OCI-LY7 (cell line): Measurements from ENCODE around the gene PDE3B. TPM values are rescaled to one million over a fixed set of nuclear protein-coding genes. Genes with fewer than 3 reads are reported as not detected.

ENCODE experiments used
- BruUV-seq: library from RNA; stranded (reverse); fragments of 400-500 nt; replicated peaks from 2 replicates; lab custom pipeline; 2021; lab: Mats Ljungman, UMichigan
- CTCF ChIA-PET: fragments of 300-600 bp; sonication (Branson Sonifier 250); formaldehyde crosslinking; loops from one replicate; lab custom pipeline; 2022; ENCODE audit warnings: antibody characterized with exemption; ENCODE audit not compliant: unreplicated experiment; lab: Charles Lee
- POLR2A ChIA-PET: fragments of 300-600 bp; sonication (Branson Sonifier 250); formaldehyde crosslinking; loops from one replicate; lab custom pipeline; 2022; ENCODE audit warnings: antibody characterized with exemption; lab: Charles Lee
- DNase-seq: peaks from one replicate; pipeline ENCODE4 v3.0.0-alpha.2; 2015; ENCODE audit warnings: low spot score
- H2AFZ ChIP-seq: fragments of 200-600 bp; sonication (generic), shearing (Covaris generic); 2 replicates; pipeline ENCODE4 v1.6.1; 2014; ENCODE audit warnings: mild to moderate bottlenecking, antibody characterized with exemption, low read length, moderate library complexity
- H3K27ac ChIP-seq: fragments of 200-600 bp; sonication (generic); 2 replicates; pipeline ENCODE4 v1.5.1; 2014; ENCODE audit warnings: mixed run types, low read depth, mild to moderate bottlenecking, moderate library complexity, low read length, inconsistent platforms; ENCODE audit not compliant: poor library complexity, severe bottlenecking
- H3K36me3 ChIP-seq: fragments of 200-600 bp; sonication (generic); 2 replicates; pipeline ENCODE4 v1.6.1; 2014; ENCODE audit warnings: mild to moderate bottlenecking, antibody characterized with exemption, low read length, moderate library complexity, mixed read lengths; ENCODE audit not compliant: insufficient read depth
- H3K4me1 ChIP-seq: fragments of 200-600 bp; sonication (generic); 2 replicates; pipeline ENCODE4 v1.5.1; 2014; ENCODE audit warnings: mild to moderate bottlenecking, low read length; ENCODE audit not compliant: insufficient read depth, poor library complexity, severe bottlenecking
- H3K4me2 ChIP-seq: fragments of 200-600 bp; sonication (generic); 2 replicates; pipeline ENCODE4 v1.6.1; 2014; ENCODE audit warnings: mild to moderate bottlenecking, low read length
- H3K4me3 ChIP-seq: fragments of 200-600 bp; sonication (generic); 2 replicates; pipeline ENCODE4 v1.5.1; 2014; ENCODE audit warnings: mild to moderate bottlenecking, low read depth, low read length; ENCODE audit not compliant: poor library complexity, severe bottlenecking
- H3K79me2 ChIP-seq: fragments of 200-600 bp; sonication (generic); 2 replicates; pipeline ENCODE4 v1.6.1; 2016; ENCODE audit warnings: low read depth, mild to moderate bottlenecking, low read length, moderate library complexity, mixed read lengths; ENCODE audit not compliant: insufficient read depth
- H3K9me2 ChIP-seq: fragments of 200-600 bp; sonication (generic); 2 replicates; pipeline ENCODE4 v1.6.1; 2016; ENCODE audit warnings: mild to moderate bottlenecking, low read length, mixed read lengths; ENCODE audit not compliant: insufficient read depth
- H3K9me3 ChIP-seq: fragments of 200-600 bp; sonication (generic); 2 replicates; pipeline ENCODE4 v1.6.1; 2014; ENCODE audit warnings: mild to moderate bottlenecking, mixed run types, low read length, mixed read lengths
- H4K20me1 ChIP-seq: fragments of 200-600 bp; sonication (generic); 2 replicates; pipeline ENCODE4 v1.6.1; 2014; ENCODE audit warnings: mild to moderate bottlenecking, antibody characterized with exemption, low read length, moderate library complexity, mixed read lengths; ENCODE audit not compliant: insufficient read depth
- CTCF ChIP-seq: fragments of 200-600 bp; sonication (generic); conservative IDR thresholded peaks from 2 replicates; pipeline ENCODE4 v1.5.1; 2014; ENCODE audit warnings: mild to moderate bottlenecking, antibody characterized with exemption, low read length, moderate library complexity, mixed read lengths
- EZH2phosphoT487 ChIP-seq: fragments of 200-600 bp; sonication (generic); IDR thresholded peaks from 2 replicates; pipeline ENCODE4 v1.6.1; 2018; ENCODE audit warnings: low read depth, borderline replicate concordance, mild to moderate bottlenecking, mixed run types, antibody characterized with exemption, low read length, moderate library complexity, mixed read lengths
- intact Hi-C: fragments of 100-400 bp; cut with micrococcal nuclease; formaldehyde crosslinking; loops from one replicate; pipeline ENCODE4 v1.10.0; 2022; ENCODE audit not compliant: unreplicated experiment
- total RNA-seq, 2 experiments: library from RNA; depleted of rRNA in 1 of 2; stranded (reverse); fragments of >200 nt in 1 of 2; shearing (Covaris generic) in 1 of 2; gene quantifications; 2 replicates each; pipeline ENCODE4 v1.2.3, GENCODE V29; 2014 to 2022

The PDE3B gene
- total RNA-seq, 2 experiments from 2014 or later, result not detected

- H2AFZ ChIP-seq, result no peak overlapping the region
- no peaks in the 10 kb centered on the region for H3K4me1 ChIP-seq
- intact Hi-C loops, result no loop called here
- H3K36me3 ChIP-seq, result no peaks in the 10 kb centered on the region
- no peak for DNase-seq
- TF ChIP-seq CTCF (no peak), EZH2phosphoT487 (no peak)
- POLR2A ChIA-PET, result interaction anchor here (0.7 kb wide), 1 partner anchor 26 kb away, joined by 3 read pairs; no protein-coding TSS in a partner anchor
- no peaks in the 10 kb centered on the region for H3K79me2 ChIP-seq
- H3K9me3 ChIP-seq, result no peaks in the 10 kb centered on the region
- no peak overlapping the region for H3K4me3 ChIP-seq
- CTCF ChIA-PET, result no interaction called here
- no peak overlapping the region for H3K27ac ChIP-seq
- no peaks in the 10 kb centered on the region for H4K20me1 ChIP-seq
- no peak overlapping the region for H3K4me2 ChIP-seq
- BruUV-seq, result no TSS peak
- no peaks in the 10 kb centered on the region for H3K9me2 ChIP-seq
Measured at GRCh38 chr11:14614091-14614622, 29.4 kb upstream of the PDE3B start.

- DNase-seq, result no peak
- TF ChIP-seq EZH2phosphoT487, result no peak
- TF ChIP-seq CTCF, result no peak
- intact Hi-C loops, result no loop called here
- BruUV-seq, result no TSS peak
- Histone ChIP-seq H3K9me3 (no peaks in the 10 kb centered on the region), H3K4me3 (no peak overlapping the region), H2AFZ (no peak overlapping the region), H4K20me1 (no peaks in the 10 kb centered on the region), H3K79me2 (no peaks in the 10 kb centered on the region), H3K36me3 (no peaks in the 10 kb centered on the region), H3K4me1 (no peaks in the 10 kb centered on the region), H3K27ac (no peak overlapping the region), H3K9me2 (no peaks in the 10 kb centered on the region), H3K4me2 (no peak overlapping the region)
- CTCF ChIA-PET, result no interaction called here
- POLR2A ChIA-PET, result interaction anchor here (0.6 to 1.5 kb wide), 2 partner anchors 20 to 72 kb away, joined by 3 to 5 read pairs; no protein-coding TSS in a partner anchor
Measured at GRCh38 chr11:14617241-14618027, 26.2 kb upstream of the PDE3B start.

GRCh38 chr11:14618060-14618459 is 25.5 kb upstream of the PDE3B start:
- Histone ChIP-seq H4K20me1 (no peaks in the 10 kb centered on the region), H3K36me3 (no peaks in the 10 kb centered on the region), H2AFZ (no peak overlapping the region), H3K79me2 (no peaks in the 10 kb centered on the region), H3K4me3 (no peak overlapping the region), H3K9me3 (no peaks in the 10 kb centered on the region), H3K4me2 (no peak overlapping the region), H3K4me1 (no peaks in the 10 kb centered on the region), H3K9me2 (no peaks in the 10 kb centered on the region), H3K27ac (no peak overlapping the region)
- ChIA-PET CTCF (no interaction called here), POLR2A (interaction anchor here (0.6 kb wide), 1 partner anchor 20 kb away, joined by 3 read pairs; no protein-coding TSS in a partner anchor)
- DNase-seq, result no peak
- no TSS peak for BruUV-seq
- no peak for TF ChIP-seq CTCF
- intact Hi-C loops, result no loop called here
